Hepatic stellate cell (primary cell): ENCODE measurements around the gene SULF2.

Experiments
- DNase-seq: peaks from one replicate; pipeline ENCODE4 v3.0.0; 2011; ENCODE audit warnings: low spot score

Gene SULF2

GRCh38 chr20:47682028-47682783 lies 103.1 kb downstream of the SULF2 start:
- DNase-seq = no peak

- DNase-seq = no peak
These were observed 104.3 kb downstream of the SULF2 start for GRCh38 chr20:47680804-47681529.

GRCh38 chr20:47679462-47679861 lies 105.8 kb downstream of the SULF2 start:
- DNase-seq = no peak

GRCh38 chr20:47678536-47678935 lies 106.7 kb downstream of the SULF2 start:
- no peak for DNase-seq

- no peak for DNase-seq
These were observed 107.4 kb downstream of the SULF2 start for GRCh38 chr20:47677635-47678453.

- no peak for DNase-seq
These were observed 108.2 kb downstream of the SULF2 start for GRCh38 chr20:47676912-47677634.

GRCh38 chr20:47676219-47676721 lies 109.0 kb downstream of the SULF2 start:
- no peak for DNase-seq

- DNase-seq = no peak
These were observed 109.8 kb downstream of the SULF2 start for GRCh38 chr20:47675190-47676142.

GRCh38 chr20:47674686-47675085 lies 110.6 kb downstream of the SULF2 start:
- DNase-seq = no peak

- DNase-seq = no peak
These were observed 111.1 kb downstream of the SULF2 start for GRCh38 chr20:47674145-47674544.

- no peak for DNase-seq
These were observed 111.7 kb downstream of the SULF2 start for GRCh38 chr20:47673671-47673955.

GRCh38 chr20:47672886-47673670 lies 112.2 kb downstream of the SULF2 start:
- no peak for DNase-seq

- no peak for DNase-seq
These were observed 113.1 kb downstream of the SULF2 start for GRCh38 chr20:47672166-47672565.

- no peak for DNase-seq
These were observed 114.4 kb downstream of the SULF2 start for GRCh38 chr20:47670913-47671312.

GRCh38 chr20:47669927-47670890 lies 115.1 kb downstream of the SULF2 start:
- DNase-seq = no peak

GRCh38 chr20:47669489-47669888 lies 115.8 kb downstream of the SULF2 start:
- no peak for DNase-seq

GRCh38 chr20:47669152-47669425 lies 116.2 kb downstream of the SULF2 start:
- no peak for DNase-seq

- DNase-seq = no peak
These were observed 116.7 kb downstream of the SULF2 start for GRCh38 chr20:47668313-47669151.
